ENCODE measurements around the gene LAMB3.
"Not testable (repeated sequence)": the region's sequence is repeated elsewhere in the genome, so short reads cannot be mapped to it uniquely, and the experiment has no call there.

The LAMB3 gene

GRCh38 chr1:209652121-209652735, at the start of gene LAMB3:
Gene LAMB3, minus strand, starts transcription at chr1:209652425. Its CDS starts 1,481 bp downstream, at chr1:209650944.
- no peak for DNase-seq

DNA sequence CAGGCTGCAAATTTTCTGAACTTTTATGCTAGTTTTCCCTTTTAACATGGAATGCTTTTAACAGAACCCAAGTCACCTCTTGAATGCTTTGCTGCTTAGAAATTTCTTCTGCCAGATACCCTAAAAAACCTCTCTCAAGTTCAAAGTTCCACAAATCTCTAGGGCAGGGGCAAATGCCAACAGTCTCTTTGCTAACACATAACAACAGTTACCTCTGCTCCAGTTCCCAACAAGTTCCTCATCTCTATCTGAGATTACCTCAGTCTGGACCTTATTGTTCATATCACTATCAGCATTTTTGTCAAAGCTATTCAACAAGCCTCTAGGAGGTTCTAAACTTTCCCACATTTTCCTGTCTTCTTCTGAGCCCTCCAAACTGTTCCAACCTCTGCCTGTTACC, 48.5 kb upstream of the LAMB3 start:
- not testable (repeated sequence) for DNase-seq

DNA sequence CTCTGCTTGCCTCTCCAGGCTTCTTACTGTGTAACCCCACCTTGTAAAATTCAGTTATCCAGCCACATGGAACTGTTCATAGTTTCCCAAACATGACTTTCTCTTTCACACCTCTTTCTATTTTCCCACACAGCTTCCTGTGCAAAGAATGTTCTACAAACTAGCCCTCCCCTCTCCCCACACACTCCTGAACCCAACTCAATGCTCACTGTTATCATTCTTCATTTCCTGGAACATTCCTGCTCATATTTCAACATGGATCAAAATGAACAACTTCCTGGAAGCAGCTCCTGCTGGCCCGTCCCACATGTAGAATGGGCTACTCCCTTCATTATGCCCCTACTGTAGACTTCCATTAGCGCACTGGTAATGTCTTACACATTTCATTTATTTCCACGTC, 44.9 kb upstream of the LAMB3 start:
- no peak for DNase-seq

DNA sequence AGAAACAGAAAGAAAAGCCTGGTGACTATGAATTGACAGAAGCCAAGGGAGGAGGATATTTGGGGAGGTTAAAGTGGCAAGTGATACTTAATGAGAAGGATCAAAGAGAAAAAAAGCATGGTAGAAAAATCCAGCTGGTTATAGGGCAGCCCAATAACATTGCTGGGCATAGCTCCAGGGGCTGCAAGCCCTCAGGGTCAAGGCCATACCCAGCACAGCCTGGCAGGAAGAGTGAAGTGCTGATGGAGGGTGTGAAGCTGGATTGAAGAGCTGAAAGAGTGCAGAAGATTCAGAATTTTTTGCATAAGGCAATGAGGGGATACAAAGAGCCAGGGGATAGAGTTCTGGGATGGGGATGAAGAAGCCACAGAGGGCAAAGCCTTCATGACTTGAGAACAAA, 44.4 kb upstream of the LAMB3 start:
- no peak for DNase-seq

- DNase-seq = peak; percentile 36
These were observed 40.7 kb upstream of the LAMB3 start for GRCh38 chr1:209692745-209693504.

DNA sequence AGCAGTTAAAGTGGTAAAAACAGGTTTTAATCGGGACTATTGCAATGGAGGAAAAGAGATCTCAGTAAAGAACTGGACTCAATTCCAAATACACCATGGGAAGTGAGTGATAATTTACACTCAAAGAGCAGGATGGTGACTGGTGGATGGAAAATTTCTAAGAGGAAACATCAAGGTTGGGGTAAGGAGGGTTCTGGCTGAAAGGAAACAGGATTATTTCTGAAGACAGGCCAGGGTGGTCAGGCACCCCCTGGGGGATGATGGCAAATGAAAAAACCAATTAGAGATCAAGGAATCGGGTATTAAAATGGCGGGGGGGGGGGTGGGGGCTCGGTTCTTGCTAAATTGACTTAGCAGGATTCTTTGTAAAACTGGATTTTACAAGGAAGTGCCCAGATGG, 40.1 kb upstream of the LAMB3 start:
- DNase-seq = no peak

DNA sequence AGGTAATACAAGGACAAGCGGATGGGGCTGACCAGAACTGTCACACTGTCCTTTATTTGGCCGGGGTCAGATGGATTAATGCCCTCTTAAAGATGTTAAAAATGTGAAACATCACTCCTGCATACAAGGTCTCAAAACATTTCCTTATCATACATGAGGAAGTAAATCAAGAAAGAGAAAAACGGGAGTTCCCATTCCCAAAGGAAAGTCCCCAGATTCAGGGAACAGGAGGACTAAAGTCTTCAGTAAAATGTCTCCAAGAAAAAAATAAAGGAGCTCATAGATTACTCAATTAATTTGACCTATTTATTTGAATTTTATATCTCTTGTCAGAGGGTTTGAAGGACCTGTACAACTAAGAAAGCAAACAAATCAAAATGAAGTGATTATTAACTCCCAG, 39.0 kb upstream of the LAMB3 start:
- DNase-seq = no peak

DNA sequence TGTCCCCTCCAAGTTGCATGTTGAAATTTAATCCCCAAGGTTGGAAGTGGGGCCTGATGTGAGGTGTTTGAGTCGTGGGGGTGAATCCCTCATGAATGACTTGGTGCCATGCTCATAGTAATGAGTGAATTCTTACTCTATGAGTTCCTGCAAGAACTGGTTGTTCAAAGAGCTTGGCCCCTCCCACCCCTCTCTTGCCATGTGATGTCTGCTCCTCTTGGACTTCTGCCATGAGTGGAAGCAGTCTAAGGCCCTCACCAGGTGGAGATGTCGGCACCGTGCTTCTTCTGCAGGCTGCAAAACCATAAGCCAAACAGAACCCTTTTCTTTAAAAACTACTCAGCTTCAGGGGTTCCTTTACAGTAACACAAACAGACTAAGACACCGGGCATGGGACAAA, 37.3 kb upstream of the LAMB3 start:
- no peak for DNase-seq

DNA sequence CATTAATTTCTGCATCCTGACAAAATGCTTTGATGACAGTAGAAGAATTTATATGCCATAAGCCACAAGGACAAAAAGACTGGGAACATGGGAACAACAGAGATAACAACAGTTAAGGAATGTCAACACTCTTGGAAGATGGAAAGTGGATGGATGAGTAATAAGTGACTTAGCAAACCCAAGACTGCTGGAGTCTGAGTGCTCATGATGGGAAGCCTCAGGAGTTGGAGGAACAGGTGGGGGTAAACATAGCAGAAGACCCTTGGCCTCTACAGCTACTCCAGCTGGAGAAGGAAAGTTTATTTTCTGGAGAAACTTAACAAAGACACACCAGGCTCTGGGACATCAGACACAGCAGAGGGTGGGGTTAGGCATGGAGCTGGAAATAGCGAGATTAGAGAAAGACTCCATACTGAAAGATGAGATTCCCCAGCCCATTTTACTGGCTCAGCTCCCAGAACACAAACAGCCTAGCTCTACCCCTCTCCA, 36.6 kb upstream of the LAMB3 start:
- DNase-seq = no peak

- DNase-seq = no peak
These were observed 34.1 kb upstream of the LAMB3 start for GRCh38 chr1:209686322-209686721.

GRCh38 chr1:209685821-209686220, 33.6 kb upstream of the LAMB3 start:
- DNase-seq = no peak

DNA sequence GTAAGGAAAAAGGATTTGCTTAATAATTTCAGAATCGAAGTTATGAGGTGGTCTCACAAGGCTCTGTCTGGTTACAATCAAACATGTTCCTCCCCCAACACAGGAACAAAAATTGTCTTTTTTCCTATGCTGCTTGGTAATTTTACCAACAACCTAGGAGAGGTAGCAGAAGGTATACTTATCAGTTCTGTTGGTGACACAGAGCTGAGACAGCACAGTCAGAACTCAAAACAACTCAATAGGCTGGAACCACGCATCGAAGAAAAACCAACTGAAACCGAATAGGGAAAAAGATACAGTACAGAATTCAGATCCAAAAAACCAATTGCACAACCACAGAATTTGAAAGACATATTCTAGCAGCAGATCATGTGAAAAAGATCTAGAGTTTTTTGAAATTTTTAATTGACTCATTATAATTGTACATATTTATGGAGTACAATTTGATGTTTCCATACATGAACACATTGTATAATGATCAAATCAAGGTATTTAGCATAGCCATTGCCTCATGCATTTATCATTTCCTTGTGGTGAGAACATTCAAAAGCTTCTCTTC, 26.8 kb upstream of the LAMB3 start:
- DNase-seq = no peak

DNA sequence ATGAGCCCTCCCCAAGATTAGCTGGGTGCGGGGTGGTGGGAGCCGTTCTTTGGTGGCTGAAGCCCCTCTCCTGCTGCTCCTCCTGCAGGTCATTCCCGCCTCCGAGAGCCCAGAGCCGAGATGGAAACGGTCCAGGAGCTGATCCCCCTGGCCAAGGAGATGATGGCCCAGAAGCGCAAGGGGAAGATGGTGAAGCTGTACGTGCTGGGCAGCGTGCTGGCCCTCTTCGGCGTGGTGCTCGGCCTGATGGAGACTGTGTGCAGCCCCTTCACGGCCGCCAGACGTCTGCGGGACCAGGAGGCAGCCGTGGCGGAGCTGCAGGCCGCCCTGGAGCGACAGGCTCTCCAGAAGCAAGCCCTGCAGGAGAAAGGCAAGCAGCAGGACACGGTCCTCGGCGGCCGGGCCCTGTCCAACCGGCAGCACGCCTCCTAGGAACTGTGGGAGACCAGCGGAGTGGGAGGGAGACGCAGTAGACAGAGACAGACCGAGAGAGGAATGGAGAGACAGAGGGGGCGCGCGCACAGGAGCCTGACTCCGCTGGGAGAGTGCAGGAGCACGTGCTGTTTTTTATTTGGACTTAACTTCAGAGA, 23.4 kb upstream of the LAMB3 start:
- DNase-seq = peak; percentile 34

DNA sequence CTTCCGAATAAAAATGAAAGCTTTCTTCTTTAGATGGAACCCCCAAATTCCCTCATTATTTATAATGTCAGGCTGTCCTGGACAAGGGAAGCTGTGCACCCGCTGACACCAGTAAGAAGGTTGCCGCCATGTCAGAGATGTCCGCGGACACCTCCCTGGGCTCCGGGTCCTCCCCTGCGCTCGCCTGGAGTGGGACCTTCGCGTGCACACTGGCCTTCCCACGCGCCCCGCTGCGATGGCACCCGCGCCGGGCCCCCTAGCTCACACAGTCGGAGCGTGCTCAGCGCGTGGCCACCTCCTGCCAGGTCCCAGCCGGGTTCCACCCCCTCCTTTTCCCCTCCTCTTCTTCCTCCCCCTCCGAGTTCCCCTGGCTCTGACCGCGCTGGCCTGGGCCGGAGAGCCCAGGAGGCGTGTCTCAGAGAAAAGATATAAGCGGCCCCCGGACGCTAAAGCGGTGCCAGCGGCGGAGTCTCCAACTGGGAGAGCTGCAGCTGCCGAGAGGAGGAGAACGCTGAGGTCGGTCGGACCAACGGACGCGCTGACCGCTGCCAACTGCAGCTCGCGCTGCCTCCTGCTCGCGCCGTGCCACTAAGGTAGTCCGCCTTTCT, 22.8 kb upstream of the LAMB3 start, which contains the start of gene G0S2:
G0S2 (plus strand) TSS at position 456 of the 608 bp plus-strand sequence. CDS start 273 bp downstream, outside the sequence.
- peak; percentile 34 for DNase-seq

DNA sequence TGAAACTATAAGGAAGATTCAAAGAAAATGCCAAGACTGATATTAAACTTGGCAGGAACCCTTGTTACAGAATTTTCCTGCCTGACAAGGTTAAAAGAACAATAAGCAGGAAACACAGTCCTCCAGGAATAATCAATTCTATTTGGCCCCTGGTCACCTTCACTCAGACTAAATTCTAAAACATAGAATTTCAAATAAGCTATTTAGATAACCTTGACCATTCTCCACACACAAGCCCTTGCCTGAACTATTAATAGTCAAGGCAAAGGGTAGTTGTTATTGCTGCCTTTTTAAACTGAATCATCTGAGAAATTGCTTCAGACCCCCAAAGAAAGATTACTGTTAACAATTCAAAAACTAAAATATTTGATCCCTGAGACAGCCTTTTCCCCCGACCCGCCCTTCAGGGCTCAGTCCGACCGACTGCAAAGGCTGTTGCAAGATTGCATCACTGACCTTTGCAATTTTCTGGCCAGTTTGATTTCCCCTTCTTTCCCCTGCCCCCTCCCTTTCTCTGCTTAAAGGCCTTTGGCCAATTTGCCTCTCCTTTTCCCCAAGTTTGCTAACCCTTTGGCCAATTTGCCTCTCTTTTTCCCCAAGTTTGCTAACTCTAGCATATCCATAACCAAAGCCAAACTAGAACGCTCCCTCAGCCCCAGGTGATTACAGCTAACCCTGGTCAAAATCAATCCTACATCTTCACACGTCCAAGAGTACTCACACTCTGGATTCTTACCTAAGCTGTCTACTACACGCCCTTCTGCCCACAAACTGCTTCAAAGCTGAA, 21.6 kb upstream of the LAMB3 start:
- no peak for DNase-seq

GRCh38 chr1:209672705-209673630, 20.7 kb upstream of the LAMB3 start:
- no peak for DNase-seq

DNA sequence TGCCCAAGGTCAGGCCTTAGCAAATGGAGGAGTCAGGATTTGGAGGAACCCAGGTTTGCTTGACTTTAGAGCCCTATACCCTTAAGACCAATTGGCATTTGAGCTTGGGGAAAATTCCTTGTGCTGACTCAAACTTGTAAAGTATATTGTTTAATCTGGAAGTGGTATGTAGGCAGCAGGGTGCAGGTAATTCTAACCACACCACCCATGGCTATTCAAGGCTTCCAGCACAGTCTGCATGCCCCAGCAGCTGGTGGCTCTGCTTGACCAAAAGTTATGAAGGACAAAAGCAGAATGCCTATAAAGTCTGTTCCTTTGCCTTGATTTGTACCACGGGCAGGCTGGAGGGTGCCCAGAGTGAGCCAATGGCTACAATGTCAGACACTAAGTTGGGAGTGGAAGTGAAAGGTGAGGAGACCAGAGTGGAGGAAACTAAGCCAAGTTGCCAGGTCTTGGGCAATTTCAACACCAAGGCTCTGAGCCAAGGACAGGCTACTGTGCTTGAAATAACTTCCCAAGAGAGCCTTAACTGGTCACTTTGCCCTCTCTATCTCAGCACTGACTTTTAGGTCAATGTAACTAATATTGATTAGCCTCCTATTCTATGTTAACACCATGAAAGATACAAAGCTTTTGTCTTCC, 18.3 kb upstream of the LAMB3 start:
- DNase-seq = no peak

- no peak for DNase-seq
These were observed 15.5 kb upstream of the LAMB3 start for GRCh38 chr1:209667708-209668107.

DNA sequence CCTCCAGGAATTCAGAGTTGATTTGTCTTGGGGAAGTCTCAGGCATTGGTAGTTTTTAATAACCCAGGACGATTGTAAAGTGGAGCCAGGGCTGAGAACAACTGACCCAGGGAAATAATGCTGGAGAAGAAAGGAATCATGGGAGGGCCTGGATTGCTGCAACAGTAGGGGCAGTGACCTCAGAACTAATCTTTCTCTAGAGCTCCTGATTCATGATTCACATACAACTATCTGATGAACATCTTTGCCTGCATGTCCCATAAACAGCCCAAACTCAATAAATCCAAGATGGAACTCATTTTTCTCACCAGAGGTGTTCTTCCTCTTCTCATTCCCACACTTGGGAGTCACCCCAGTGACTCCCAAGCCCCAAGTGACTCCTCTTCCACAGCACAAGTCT, 14.9 kb upstream of the LAMB3 start:
- no peak for DNase-seq

GRCh38 chr1:209662879-209663327, 10.7 kb upstream of the LAMB3 start:
- no peak for DNase-seq

GRCh38 chr1:209661071-209661470, 8.8 kb upstream of the LAMB3 start:
- no peak for DNase-seq
